Measurements from ENCODE around the gene TRAM2. TPM values are rescaled to one million over a fixed set of nuclear protein-coding genes. Genes with fewer than 3 reads are reported as not detected.

The TRAM2 gene
- total and polyA plus RNA-seq, 2 donors (not counting 3 experiments of a cell fraction or from before 2014, with no cell fraction given): 85.7 to 98.6 TPM

DNA sequence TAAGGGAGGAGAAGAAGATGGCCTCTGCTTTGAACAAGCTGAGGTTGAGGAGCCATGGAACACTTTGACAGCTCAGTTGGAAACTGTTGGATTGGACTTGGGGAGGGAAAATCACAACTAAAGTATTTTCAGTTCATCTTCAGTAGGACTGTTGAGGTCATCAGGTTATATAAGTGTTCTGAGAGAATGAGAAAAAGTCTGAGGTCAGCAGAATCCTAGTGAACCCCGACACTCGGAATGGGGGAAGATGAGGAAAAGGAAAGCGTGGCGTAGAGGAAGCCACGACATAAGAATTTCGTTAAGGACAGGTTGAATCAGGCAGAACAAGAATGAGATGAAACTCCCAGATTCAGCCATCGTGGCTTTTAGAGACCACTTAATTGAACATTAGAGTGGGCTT lies 4.0 kb upstream of the TRAM2 start:
- intact Hi-C loops (cut with micrococcal nuclease) (no loop called here), dilution Hi-C loops (cut with MboI; ENCODE audit: extremely low pct_ligation_motif_present, low sequenced_read_pairs) (no loop called here)
- DNase-seq (ENCODE audit: low read depth, low spot score) (no peak), FAIRE-seq (no peak)
- Histone ChIP-seq H3K9ac (replicated peaks; ENCODE audit: extremely low read depth, insufficient read depth, low read length) (no peak overlapping the region), H3K27me3 (ENCODE audit: control insufficient read depth in 2 of 2, insufficient read depth in 2 of 2, low read length in 2 of 2) (no peaks in the 10 kb centered on the region), H3K79me2 (ENCODE audit: control insufficient read depth, insufficient read depth, low read length) (peaks cover 8% of the 10 kb centered on the region), H3K27ac (ENCODE audit: insufficient read depth, low read depth, low read length) (no peak overlapping the region), H3K9me1 (replicated peaks; ENCODE audit: control insufficient read depth, extremely low read depth, insufficient read depth, low read length) (no peaks in the 10 kb centered on the region), H4K20me1 (replicated peaks; ENCODE audit: control insufficient read depth, extremely low read depth, insufficient read depth, low read length) (no peaks in the 10 kb centered on the region), H3K4me1 (ENCODE audit: control insufficient read depth, extremely low read depth, insufficient read depth, low read length) (peaks cover 8% of the 10 kb centered on the region), H3K36me3 (ENCODE audit: control insufficient read depth in 2 of 2, extremely low read depth in 1 of 2, insufficient read depth in 2 of 2, low read length in 2 of 2) (no peaks in the 10 kb centered on the region), H3K4me3 (replicated peaks in 1 of 3; ENCODE audit: insufficient read depth in 1 of 3, low read depth in 1 of 3, low read length in 3 of 3) (no peak overlapping the region), H2AFZ (ENCODE audit: low read depth, low read length) (no peak overlapping the region), H3K9me3 (replicated peaks; ENCODE audit: control insufficient read depth, insufficient read depth, low read length) (no peaks in the 10 kb centered on the region), H3K4me2 (ENCODE audit: insufficient read depth, low read length) (no peak overlapping the region)
- BruUV-seq (replicated peaks): no TSS peak
- ChIA-PET POLR2A (no interaction called here), CTCF (interaction anchor here (1.3 to 2.4 kb wide), 2 partner anchors 15 to 164 kb away, joined by 3 to 7 read pairs; no protein-coding TSS in a partner anchor)
- no peak for TF ChIP-seq POLR2AphosphoS5 (IDR thresholded peaks at IDR 0.05; ENCODE audit: insufficient read depth, low read depth, low read length)
- TF ChIP-seq JUN (IDR thresholded peaks at IDR 0.05; ENCODE audit: borderline replicate concordance, insufficient read depth, insufficient read length, low read depth): no peak
- TF ChIP-seq, protein P1, sequence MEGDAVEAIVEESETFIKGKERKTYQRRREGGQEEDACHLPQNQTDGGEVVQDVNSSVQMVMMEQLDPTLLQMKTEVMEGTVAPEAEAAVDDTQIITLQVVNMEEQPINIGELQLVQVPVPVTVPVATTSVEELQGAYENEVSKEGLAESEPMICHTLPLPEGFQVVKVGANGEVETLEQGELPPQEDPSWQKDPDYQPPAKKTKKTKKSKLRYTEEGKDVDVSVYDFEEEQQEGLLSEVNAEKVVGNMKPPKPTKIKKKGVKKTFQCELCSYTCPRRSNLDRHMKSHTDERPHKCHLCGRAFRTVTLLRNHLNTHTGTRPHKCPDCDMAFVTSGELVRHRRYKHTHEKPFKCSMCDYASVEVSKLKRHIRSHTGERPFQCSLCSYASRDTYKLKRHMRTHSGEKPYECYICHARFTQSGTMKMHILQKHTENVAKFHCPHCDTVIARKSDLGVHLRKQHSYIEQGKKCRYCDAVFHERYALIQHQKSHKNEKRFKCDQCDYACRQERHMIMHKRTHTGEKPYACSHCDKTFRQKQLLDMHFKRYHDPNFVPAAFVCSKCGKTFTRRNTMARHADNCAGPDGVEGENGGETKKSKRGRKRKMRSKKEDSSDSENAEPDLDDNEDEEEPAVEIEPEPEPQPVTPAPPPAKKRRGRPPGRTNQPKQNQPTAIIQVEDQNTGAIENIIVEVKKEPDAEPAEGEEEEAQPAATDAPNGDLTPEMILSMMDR (IDR thresholded peaks at IDR 0.05; ENCODE audit: extremely low read depth in 1 of 2, insufficient read depth in 1 of 2, low read depth in 1 of 2, low read length in 2 of 2): no peak
- TF ChIP-seq GATA2 (IDR thresholded peaks at IDR 0.05; ENCODE audit: insufficient read depth, insufficient read length, low read depth, low read length): no peak
- no peak for TF ChIP-seq POLR2A (IDR thresholded peaks at IDR 0.05; ENCODE audit: low read depth, low read length)
- TF ChIP-seq FOS (IDR thresholded peaks at IDR 0.05; ENCODE audit: borderline replicate concordance, insufficient read depth, low read length): no peak
- no peak for TF ChIP-seq EZH2 (IDR thresholded peaks at IDR 0.05; ENCODE audit: borderline replicate concordance, low read depth, low read length, severe bottlenecking)
- TF ChIP-seq MYC (IDR thresholded peaks at IDR 0.05; ENCODE audit: low read depth, low read length): no peak
- TF ChIP-seq, protein P2, sequence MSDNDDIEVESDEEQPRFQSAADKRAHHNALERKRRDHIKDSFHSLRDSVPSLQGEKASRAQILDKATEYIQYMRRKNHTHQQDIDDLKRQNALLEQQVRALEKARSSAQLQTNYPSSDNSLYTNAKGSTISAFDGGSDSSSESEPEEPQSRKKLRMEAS (IDR thresholded peaks at IDR 0.05; ENCODE audit: insufficient read depth, insufficient read length): no peak

Measured in endothelial cell of umbilical vein (primary cell).